ENCODE measurements around the gene PVALB.

Gene PVALB

DNA sequence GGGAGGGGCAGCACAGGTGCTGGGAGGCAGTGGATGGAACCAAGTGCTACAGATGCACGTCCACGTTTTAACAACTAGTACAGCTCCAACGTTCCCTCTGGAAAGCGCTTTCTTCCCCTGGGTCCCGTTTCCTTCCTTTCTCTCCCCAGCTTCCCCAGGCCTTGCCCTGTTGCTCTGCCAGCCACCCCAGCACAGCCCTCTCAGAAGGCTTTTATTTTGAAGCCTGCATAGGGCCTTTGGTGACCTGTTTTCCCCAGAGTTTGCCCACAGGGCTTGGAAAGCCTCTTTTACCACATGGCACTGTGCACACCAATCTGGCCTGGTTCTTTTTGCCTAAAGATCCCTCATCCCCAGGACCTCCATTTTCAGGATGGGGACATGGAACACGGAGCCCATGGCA is 30.1 kb upstream of the PVALB start:
- DNase-seq (ENCODE audit: low read depth), result no peak
- TF ChIP-seq, protein P1, sequence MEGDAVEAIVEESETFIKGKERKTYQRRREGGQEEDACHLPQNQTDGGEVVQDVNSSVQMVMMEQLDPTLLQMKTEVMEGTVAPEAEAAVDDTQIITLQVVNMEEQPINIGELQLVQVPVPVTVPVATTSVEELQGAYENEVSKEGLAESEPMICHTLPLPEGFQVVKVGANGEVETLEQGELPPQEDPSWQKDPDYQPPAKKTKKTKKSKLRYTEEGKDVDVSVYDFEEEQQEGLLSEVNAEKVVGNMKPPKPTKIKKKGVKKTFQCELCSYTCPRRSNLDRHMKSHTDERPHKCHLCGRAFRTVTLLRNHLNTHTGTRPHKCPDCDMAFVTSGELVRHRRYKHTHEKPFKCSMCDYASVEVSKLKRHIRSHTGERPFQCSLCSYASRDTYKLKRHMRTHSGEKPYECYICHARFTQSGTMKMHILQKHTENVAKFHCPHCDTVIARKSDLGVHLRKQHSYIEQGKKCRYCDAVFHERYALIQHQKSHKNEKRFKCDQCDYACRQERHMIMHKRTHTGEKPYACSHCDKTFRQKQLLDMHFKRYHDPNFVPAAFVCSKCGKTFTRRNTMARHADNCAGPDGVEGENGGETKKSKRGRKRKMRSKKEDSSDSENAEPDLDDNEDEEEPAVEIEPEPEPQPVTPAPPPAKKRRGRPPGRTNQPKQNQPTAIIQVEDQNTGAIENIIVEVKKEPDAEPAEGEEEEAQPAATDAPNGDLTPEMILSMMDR (IDR thresholded peaks at IDR 0.05; ENCODE audit: insufficient read depth, low read depth, low read length, missing control alignments), result no peak
- H3K4me3 ChIP-seq (ENCODE audit: low read depth, low read length), result no peak overlapping the region

DNA sequence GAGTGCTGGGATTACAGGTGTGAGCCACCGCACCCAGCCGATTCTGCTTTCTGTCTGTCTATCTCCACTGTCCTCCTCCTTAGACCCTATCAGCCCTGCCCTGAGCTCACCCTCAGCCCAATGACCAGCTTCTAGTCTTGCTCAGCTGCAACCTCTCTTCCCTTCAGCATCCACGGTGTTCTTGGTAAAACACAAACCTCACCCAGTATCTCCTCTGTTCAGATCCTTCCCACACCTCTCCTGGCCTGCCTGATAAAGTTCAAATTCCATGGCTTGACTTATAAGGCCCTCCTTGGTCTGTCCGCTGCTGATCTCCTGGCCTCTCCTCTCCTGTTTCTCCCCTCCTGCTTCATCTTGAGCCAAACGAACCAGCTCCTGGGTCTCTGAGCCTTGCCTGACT is 29.4 kb upstream of the PVALB start:
- DNase-seq (ENCODE audit: low read depth), result no peak
- no peak overlapping the region for H3K4me3 ChIP-seq (ENCODE audit: low read depth, low read length)
- TF ChIP-seq, protein P1 (IDR thresholded peaks at IDR 0.05; ENCODE audit: insufficient read depth, low read depth, low read length, missing control alignments), result no peak

GRCh38 chr22:36840106-36840505 is 23.3 kb upstream of the PVALB start:
- H3K4me3 ChIP-seq (ENCODE audit: low read depth, low read length), result no peak overlapping the region
- DNase-seq (ENCODE audit: low read depth), result no peak
- TF ChIP-seq, protein P1 (IDR thresholded peaks at IDR 0.05; ENCODE audit: insufficient read depth, low read depth, low read length, missing control alignments), result no peak

DNA sequence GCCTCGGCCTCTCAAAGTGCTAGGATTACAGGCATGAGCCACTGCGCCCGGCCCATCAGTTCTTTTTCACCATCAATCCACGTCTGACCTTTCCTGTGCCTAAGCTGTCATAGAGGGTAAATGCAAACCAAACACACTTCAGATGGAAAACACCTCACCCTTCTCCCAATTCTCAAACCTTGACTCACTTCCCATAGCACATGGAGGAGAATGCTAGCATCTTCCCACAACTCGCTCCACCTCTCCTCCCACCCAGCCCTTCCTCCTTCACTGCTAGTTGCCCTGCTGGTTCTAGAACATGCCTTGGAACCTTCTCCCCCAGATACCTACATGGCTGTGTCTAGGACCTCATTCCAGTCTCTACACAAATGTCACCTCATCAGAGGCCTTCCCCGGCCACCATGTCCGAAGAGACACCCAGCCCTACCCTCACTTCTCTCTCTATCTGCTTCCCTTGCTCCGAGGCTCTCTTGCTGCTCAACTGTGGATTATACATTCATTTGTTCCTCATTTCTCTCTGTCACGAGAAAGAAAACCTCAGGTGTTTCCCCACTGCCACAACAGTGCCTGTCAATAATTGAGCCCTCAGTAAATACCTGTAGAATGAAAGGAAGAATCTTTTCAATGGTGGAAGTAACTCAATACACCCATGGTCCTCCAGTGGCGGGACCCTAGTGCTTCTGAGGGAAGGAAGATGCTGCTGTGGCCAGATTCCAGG is 22.7 kb upstream of the PVALB start:
- TF ChIP-seq, protein P1 (IDR thresholded peaks at IDR 0.05; ENCODE audit: insufficient read depth, low read depth, low read length, missing control alignments), result no peak
- no peak for DNase-seq (ENCODE audit: low read depth)
- H3K4me3 ChIP-seq (ENCODE audit: low read depth, low read length), result no peak overlapping the region

GRCh38 chr22:36838119-36839030 is 21.5 kb upstream of the PVALB start:
- TF ChIP-seq, protein P1 (IDR thresholded peaks at IDR 0.05; ENCODE audit: insufficient read depth, low read depth, low read length, missing control alignments), result no peak
- no peak overlapping the region for H3K4me3 ChIP-seq (ENCODE audit: low read depth, low read length)
- DNase-seq (ENCODE audit: low read depth), result no peak

DNA sequence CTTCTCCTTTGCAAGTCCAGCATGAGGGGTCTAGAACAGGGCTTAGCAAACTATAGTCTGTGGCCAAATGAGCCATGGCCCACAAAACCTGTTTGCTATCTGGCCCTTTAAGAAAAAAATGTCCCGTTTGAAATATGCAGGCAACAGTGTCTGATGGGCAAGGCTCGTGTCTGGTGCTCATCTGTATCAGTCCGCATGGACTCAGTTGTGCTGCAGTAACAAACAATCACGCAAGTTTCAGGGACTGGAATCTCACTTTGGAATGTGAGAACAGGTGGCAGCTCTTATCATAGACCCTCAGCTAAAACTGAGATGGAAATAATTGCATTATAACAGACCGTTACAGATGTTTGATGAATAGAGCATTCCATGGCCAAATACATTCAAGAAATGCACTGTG is 19.1 kb upstream of the PVALB start:
- no peak for DNase-seq (ENCODE audit: low read depth)
- TF ChIP-seq, protein P1 (IDR thresholded peaks at IDR 0.05; ENCODE audit: insufficient read depth, low read depth, low read length, missing control alignments), result no peak
- H3K4me3 ChIP-seq (ENCODE audit: low read depth, low read length), result no peak overlapping the region
